COLO668 (cell line): ENCODE measurements around the gene SDSL.

Experiments
- DNase-seq: peaks from one replicate; lab custom pipeline; 2025; ENCODE audit not compliant: unreplicated experiment; lab: John Stamatoyannopoulos, UW

The SDSL gene

GRCh38 chr12:113396200-113396599 is 26.0 kb upstream of the SDSL start:
- DNase-seq: no peak

DNA sequence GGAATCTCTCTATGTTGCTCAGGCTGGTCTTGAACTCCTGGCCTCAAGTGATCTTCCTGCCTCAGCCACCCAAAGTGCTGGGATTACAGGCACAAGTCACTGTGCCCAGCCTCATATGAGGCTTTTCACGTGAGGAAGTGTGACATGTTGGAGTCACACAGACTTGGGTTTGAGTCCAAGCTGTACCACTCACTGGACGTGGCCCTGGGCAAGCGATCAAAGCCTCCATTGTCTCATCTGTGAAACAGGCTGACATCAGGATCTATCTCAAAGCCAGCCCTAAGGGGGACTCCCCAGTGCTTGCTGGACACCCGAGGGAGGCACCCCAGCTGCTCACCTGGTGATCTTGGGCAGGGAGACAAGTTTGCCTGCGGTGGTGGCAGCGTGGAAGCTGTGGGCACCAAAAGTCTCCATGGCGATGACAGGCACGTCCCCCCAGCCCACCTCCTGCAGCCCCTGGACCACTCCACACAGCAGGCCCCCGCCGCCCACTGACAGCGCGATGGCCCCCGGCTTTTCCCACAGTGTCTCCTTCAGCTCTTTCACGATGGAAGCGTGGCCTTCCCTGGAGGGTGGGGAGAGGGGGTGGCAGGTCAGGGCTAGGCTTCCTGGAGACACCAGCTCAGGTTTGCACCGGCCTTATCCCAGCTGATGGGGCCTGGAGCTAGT is 25.2 kb upstream of the SDSL start:
- DNase-seq: no peak

- no peak for DNase-seq
Observed at GRCh38 chr12:113397497-113398197, 24.5 kb upstream of the SDSL start.

- no peak for DNase-seq
Observed at GRCh38 chr12:113398346-113399290, 23.6 kb upstream of the SDSL start.

- no peak for DNase-seq
Observed at GRCh38 chr12:113399490-113399889, 22.7 kb upstream of the SDSL start.

GRCh38 chr12:113400362-113400761 is 21.8 kb upstream of the SDSL start:
- DNase-seq: no peak

DNA sequence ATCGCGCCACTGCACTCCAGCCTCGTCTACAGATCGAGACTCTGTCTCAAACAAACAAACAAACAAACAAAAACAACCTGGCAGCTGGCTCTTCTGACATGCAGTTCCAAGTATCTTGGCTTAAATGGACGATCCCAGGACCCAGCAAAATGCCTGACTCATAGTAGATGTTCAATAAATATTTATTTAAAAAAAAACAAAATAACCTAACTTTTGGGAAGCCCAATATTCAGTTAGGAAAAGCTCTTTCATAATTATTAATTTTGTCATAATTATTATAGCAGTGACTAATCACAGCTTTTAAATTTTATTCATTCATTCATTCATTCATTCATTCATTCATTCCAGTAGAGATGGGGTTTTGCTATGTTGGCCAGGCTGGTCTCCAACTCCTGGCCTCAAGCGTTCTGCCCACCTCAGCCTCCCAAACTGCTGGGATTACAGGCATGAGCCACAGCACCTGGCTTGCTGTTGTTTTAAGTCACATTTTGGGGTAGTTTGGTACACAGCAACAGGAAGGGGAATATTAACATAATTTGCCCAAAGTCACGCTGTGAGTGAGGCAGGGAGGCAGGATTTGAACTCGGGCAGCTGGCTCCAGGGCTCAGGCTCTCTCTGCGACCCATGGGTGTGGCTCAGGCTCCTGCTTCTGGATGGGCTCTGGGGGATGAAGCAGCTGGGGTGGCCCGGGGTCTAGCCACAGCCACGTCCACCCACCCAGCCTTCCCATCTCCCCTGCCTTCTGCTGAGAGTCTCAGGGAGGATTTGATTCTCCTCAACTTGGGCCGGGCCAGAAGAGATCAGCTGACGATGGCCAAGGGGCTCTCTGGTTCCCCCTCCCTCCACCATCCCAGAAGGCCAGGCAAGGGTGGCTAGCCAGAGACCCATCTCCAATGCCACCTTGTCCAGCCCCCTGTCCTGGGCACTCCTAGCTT is 20.8 kb upstream of the SDSL start:
- no peak for DNase-seq

DNA sequence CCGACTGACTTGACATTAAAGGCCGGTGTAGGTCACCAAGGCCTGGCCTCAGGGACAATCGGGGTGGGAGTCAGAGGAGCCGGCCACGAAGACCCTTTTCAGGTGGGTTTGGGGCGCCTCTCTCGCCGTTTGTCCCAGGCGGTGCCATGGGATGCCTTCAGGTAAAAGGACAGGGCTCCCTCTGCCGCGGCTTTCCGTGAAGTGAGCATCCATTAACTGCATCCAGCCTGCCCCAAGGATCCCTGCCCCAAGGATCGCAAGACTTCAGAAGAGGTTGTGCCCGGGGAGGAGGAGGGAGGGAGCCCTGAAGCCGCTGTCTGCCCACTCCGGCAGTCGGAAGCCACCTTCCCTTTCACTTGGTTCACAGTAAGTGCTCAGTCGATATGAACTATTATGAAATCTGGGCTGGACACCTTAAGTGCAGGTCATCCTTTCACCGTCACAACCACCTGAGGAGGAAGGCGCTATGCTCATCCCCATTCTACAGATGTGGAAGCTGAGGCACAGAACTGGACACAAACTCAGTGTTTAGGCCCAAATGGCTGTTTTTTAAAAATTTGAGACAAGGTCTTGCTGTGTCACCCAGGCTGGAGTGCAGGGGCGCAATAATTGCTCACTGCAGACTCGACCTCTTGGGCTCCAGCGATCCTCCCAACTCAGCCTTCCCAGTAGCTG is 19.5 kb upstream of the SDSL start:
- DNase-seq: no peak

DNA sequence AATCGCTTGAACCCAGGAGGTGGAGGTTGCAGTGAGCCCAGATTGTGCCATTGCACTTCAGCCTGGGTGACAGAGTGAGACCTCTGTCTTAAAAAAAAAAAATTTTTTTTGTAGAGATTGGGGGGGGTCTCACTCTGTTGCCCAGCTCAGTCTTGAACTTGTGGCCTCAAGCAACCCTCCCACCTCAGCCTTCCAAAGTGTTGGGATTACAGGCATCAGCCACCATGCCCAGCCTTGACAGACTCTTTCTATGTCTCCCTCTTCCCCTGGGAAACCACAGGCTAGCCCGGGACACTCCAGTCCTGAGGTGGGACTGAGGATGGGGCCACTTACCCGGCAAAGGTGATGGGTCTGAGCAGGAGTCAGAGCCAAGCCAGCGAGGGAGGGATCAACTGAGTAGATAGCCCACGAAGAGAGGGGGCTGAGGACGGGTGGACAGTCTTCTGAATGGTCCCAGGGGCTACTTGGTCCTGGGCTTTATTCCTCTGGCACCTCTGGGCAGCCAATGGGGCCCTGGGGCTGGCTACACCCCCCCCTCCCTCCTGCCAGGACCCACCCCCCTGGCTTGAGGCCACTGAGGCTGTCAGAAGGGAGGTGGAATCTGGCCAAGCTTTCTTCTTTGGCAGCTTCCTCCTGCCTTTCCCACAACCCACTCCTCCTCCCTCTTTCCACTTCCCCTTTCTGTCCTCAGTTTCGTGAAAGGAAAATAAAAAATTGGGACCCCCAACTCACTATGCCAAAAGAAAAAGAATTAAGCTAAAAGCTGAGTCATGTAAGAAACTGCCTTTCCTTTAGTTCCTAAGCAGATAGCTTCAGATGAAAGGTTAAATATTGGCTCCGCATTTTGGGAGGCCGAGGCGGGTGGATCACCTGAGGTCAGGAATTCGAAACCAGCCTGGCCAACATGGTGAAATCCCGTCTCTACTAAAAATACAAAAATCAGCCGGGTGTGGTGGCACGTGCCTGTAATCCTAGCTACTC is 18.5 kb upstream of the SDSL start, which contains the start of gene SDS:
Gene SDS, minus strand, starts transcription at position 453 of the 981 bp plus-strand sequence. CDS start 4,179 bp downstream, outside the sequence.
- DNase-seq: no peak

GRCh38 chr12:113405694-113406093 is 16.5 kb upstream of the SDSL start:
- DNase-seq: no peak

- no peak for DNase-seq
Observed at GRCh38 chr12:113407931-113408600, 14.1 kb upstream of the SDSL start.

- no peak for DNase-seq
Observed at GRCh38 chr12:113408756-113409298, 13.4 kb upstream of the SDSL start.

DNA sequence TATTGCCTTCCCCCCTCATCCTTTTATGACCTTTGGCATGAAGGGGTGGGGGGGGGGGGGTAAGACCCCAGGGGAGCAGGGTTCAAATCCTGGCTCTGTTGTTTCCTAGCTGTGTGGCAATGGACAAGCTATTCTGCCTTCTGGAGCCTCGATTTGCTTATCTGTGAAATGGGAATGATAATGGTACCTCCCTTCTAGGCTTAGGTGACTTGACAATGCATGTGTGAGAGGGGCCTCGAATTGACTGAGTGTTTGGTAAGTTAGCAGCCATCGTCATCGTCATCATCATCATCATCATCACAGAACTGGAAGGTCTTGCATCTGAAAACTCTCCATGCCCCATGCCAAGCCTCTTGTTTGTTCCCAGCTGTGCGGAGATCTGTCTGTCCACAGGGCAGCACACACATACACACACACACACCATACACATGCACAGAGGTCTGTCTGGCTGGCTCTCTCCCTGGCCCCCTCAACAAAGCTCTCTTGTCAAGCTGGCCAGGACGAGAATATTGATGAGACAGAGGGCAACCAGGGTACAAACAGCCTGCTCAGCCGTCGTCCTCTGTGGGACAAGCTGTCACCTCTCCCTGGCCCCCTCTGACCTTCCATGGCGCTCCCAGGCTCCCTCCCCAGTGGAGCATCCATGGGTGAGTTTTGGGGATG is 12.6 kb upstream of the SDSL start:
- DNase-seq: no peak

- DNase-seq: peak; percentile 15
Observed at GRCh38 chr12:113413488-113413939, 8.7 kb upstream of the SDSL start.

DNA sequence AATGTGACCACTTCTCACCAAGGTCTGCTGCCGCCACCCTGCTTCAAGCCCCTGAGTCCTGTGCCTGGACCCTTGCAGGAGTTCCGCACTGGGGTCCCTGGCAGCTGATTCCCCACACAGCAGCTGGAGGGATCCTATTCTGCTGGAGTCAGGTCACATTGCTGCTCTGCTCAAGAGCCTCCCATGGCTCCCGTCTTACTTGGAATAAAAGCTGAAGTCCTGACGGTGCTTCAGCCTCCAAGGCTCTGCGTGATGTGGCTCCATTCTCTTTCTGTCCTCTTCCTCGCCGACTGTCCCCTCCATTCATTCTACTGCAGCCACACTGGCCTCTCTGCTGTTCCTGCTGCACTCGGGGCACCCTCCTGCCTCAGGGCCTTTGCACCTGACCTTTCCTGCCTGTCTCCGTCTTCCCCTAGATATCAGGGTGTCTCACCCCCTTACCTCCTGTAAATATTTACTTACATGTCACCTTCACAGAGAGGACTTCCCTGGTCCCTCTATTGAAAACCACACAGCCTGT is 7.6 kb upstream of the SDSL start:
- DNase-seq: no peak

DNA sequence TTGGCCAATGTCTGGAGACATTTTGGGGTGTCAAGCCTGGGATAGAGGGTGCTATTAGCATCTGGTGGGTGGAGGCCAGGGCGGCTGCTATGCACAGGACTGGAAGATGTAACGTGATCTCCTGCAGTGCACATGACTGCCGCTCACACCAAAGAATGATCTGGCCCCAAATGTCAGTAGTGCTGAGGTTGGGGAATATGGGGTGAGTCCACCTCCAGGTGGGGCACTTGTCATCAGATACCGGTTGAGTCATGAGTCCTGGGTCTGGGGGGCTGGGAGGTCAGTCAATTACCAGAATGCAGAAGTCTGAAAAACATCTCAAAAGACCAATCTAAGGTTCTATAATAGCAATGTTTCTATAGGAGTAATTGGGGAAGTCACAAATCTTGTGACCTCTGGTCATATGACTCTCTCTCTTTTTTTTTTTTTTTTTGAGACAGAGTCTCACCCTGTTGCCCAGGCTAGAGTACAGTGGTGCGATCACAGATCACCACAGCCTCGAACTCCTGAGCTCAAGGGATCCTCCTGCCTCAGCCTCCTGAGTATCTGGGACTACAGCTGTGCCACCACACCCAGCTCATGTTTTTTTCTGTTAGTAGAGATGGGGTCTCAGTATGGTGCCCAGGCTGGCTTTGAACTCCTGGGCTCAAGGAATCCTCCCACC is 6.0 kb upstream of the SDSL start:
- no peak for DNase-seq
